Measurements from ENCODE around the gene FKBP1B.
"Not testable (repeated sequence)": the region's sequence is repeated elsewhere in the genome, so short reads cannot be mapped to it uniquely, and the experiment has no call there.

FKBP1B gene

DNA sequence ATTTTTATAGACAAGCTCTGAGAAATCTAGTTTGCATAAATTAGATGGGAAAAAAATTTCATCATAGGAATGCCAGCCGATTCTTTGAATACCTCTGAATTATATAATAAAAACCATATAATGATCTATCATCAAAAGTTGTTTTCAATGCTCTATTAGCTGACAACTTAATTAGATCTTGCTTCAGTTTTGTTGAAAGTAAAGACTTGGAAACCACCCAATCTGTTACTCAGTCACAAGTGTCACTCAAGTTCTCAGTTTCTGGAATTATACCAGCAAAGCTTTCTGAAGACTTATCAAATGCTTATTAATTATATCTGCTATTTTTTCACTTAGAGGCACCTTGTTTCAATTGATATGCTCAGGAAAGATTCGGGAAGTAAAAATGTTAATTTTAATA lies 52.5 kb downstream of the FKBP1B start:
- no peak for TF ChIP-seq POLR2AphosphoS5 (IDR thresholded peaks at IDR 0.05; ENCODE audit: borderline replicate concordance, low read depth, low read length)
- DNase-seq (ENCODE audit: low read depth, low spot score) = no peak
- Histone ChIP-seq H3K36me3 (ENCODE audit: insufficient read depth, low read length) (no peaks in the 10 kb centered on the region), H3K4me3 (no peak overlapping the region), H3K27ac (no peak overlapping the region), H3K9ac (ENCODE audit: insufficient read length) (no peak overlapping the region), H3K9me3 (ENCODE audit: low read depth, low read length) (no peaks in the 10 kb centered on the region)

DNA sequence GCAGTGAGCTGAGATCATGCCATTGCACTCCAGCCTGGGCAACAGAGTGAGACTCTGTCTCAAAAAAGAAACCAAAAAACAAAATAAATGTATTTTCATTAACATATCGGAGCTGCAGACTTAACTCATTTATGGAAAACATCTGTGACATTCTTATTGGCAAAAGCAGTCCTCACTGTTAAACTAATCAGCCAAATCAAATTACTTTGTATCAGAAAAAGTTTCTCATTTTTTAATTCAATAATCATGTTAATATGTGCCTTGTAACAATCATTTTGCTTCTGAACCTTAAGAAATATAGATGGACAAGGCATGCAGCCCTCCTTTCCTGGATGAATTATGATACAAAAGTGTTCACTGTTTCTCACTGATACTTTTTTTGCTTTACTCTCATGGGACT lies 53.1 kb downstream of the FKBP1B start:
- TF ChIP-seq EZH2 (IDR thresholded peaks at IDR 0.05) (no peak), POLR2AphosphoS5 (IDR thresholded peaks at IDR 0.05; ENCODE audit: borderline replicate concordance, low read depth, low read length) (no peak), FOXP2 (optimal IDR thresholded peaks at IDR 0.05; ENCODE audit: control extremely low read depth, extremely low read length, insufficient read depth) (no peak)
- no peak overlapping the region for H3K4me3 ChIP-seq
- no peak for DNase-seq (ENCODE audit: low read depth, low spot score)

DNA sequence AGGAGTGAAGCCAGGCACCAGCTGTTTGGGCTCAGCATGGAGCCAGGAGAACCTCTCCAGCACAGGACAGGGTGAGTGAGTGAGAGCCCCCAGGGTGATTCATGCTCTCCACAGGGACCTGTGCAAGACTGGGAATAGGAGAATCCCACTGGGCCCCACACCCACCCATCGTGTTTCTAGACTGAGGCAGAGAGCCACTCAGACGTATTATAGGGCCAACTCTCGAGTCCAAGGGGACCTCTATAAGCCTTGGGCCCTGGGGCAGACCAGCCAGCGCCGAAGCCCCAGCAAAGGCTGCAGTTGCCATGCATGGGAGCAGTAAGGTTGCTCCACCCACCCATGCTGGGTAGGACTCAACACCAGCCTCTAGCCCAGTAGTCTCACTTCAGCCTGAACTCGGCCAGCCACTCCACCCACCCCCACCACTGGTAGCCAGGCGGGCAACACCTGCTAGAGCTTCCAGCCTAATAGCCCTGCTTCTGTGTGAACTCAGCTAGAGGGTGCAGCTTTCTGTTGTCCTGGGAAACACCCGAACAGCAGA lies 54.6 kb downstream of the FKBP1B start:
- Histone ChIP-seq H3K36me3 (ENCODE audit: insufficient read depth, low read length) (no peaks in the 10 kb centered on the region), H3K9ac (ENCODE audit: insufficient read length) (no peak overlapping the region), H3K9me3 (ENCODE audit: low read depth, low read length) (no peaks in the 10 kb centered on the region), H3K4me3 (no peak overlapping the region), H3K27ac (no peak overlapping the region)
- TF ChIP-seq FOXP2 (optimal IDR thresholded peaks at IDR 0.05; ENCODE audit: control extremely low read depth, extremely low read length, insufficient read depth) = no peak
- no peak for TF ChIP-seq POLR2AphosphoS5 (IDR thresholded peaks at IDR 0.05; ENCODE audit: borderline replicate concordance, low read depth, low read length)
- no peak for TF ChIP-seq EZH2 (IDR thresholded peaks at IDR 0.05)
- no peak for DNase-seq (ENCODE audit: low read depth, low spot score)

More for the DNA sequence above, 53.1 kb downstream of the FKBP1B start:
- Histone ChIP-seq H3K36me3 (ENCODE audit: insufficient read depth, low read length) (no peaks in the 10 kb centered on the region), H3K27ac (no peak overlapping the region), H3K9me3 (ENCODE audit: low read depth, low read length) (no peaks in the 10 kb centered on the region), H3K9ac (ENCODE audit: insufficient read length) (no peak overlapping the region)

DNA sequence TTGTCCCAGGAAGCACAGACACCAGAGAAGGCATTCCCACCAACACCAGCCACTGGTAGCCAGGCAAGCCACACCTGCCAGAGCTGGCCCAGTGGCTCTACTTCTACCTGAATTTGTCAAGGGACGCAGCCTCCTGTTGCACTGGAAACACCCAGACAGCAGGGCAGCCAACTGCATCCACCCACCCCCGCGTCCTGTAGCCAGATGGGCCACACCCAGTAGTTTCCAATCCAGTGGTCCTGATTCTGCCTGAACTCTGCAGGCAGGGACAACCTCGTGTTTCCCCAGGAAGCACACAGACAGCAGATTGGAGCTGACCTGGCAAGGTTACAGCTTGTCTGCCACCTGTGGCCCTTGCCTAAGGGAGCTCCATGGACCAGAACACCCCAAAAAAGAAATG lies 55.4 kb downstream of the FKBP1B start:
- H3K4me3 ChIP-seq = no peak overlapping the region
- no peaks in the 10 kb centered on the region for H3K9me3 ChIP-seq (ENCODE audit: low read depth, low read length)
- no peak for DNase-seq (ENCODE audit: low read depth, low spot score)
- no peak overlapping the region for H3K27ac ChIP-seq
- TF ChIP-seq FOXP2 (optimal IDR thresholded peaks at IDR 0.05; ENCODE audit: control extremely low read depth, extremely low read length, insufficient read depth) (no peak), EZH2 (IDR thresholded peaks at IDR 0.05) (no peak), POLR2AphosphoS5 (IDR thresholded peaks at IDR 0.05; ENCODE audit: borderline replicate concordance, low read depth, low read length) (no peak)
- no peak overlapping the region for H3K9ac ChIP-seq (ENCODE audit: insufficient read length)
- no peaks in the 10 kb centered on the region for H3K36me3 ChIP-seq (ENCODE audit: insufficient read depth, low read length)

DNA sequence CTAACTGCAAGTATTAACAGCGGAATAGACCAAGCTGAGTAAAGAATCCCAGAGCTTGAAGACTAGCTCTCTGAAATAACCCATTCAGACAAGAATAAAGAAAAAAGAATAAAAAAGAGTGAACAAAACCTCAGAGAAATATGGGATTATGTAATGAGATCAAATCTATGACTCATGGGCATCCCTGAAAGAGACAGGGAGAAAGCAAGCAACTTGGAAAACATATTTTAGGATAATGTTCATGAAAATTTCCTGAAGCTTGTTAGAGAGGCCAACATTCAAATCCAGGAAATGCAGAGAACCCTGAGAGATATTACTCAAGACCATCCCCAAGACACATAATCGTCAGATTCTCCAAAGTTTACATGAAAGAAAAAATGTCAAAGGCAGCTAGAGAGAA lies 56.3 kb downstream of the FKBP1B start:
- no peak overlapping the region for H3K4me3 ChIP-seq
- no peak for DNase-seq (ENCODE audit: low read depth, low spot score)
- H3K27ac ChIP-seq = no peak overlapping the region
- no peaks in the 10 kb centered on the region for H3K36me3 ChIP-seq (ENCODE audit: insufficient read depth, low read length)
- no peaks in the 10 kb centered on the region for H3K9me3 ChIP-seq (ENCODE audit: low read depth, low read length)
- H3K9ac ChIP-seq (ENCODE audit: insufficient read length) = no peak overlapping the region
- TF ChIP-seq EZH2 (IDR thresholded peaks at IDR 0.05) (no peak), POLR2AphosphoS5 (IDR thresholded peaks at IDR 0.05; ENCODE audit: borderline replicate concordance, low read depth, low read length) (no peak), FOXP2 (optimal IDR thresholded peaks at IDR 0.05; ENCODE audit: control extremely low read depth, extremely low read length, insufficient read depth) (no peak)

DNA sequence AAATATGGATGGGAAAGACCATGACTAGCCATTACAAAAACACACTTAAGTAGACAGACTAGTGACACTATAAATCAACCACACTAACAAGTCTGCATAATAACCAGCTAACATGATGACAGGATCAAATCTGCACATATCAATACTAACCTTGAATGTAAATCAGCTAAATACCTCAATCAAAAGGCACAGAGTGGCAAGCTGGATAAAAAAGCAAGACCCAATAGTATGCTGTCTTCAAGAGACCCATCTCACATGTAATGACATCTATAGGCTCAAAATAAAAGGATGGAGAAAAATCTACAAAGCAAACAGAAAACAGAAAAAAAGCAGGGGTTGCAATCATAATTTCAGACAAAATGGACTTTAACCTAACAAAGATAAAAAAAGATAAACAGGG lies 57.2 kb downstream of the FKBP1B start:
- Histone ChIP-seq H3K36me3 (ENCODE audit: insufficient read depth, low read length) (no peaks in the 10 kb centered on the region), H3K4me3 (no peak overlapping the region), H3K9me3 (ENCODE audit: low read depth, low read length) (no peaks in the 10 kb centered on the region), H3K27ac (no peak overlapping the region), H3K9ac (ENCODE audit: insufficient read length) (no peak overlapping the region)
- TF ChIP-seq POLR2AphosphoS5 (IDR thresholded peaks at IDR 0.05; ENCODE audit: borderline replicate concordance, low read depth, low read length) (no peak), FOXP2 (optimal IDR thresholded peaks at IDR 0.05; ENCODE audit: control extremely low read depth, extremely low read length, insufficient read depth) (no peak), EZH2 (IDR thresholded peaks at IDR 0.05) (no peak)
- DNase-seq (ENCODE audit: low read depth, low spot score) = no peak

DNA sequence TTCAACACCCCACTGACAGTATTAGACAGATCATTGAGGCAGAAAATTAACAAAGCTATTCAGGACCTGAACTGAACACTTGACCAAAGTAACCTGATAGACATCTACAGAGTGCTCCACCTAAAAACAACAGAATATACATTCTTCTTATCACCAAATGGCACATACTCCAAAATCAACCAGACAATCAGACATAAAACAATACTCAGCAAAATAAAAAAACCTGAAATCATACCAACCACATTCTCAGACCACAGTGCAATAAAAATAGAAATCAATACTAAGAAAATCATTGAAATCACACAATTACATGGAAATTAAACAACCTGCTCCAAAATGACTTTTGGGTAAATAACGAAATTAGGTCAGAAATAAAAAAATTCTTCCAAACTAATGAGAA lies 57.8 kb downstream of the FKBP1B start:
- TF ChIP-seq EZH2 (IDR thresholded peaks at IDR 0.05) (no peak), FOXP2 (optimal IDR thresholded peaks at IDR 0.05; ENCODE audit: control extremely low read depth, extremely low read length, insufficient read depth) (no peak), POLR2AphosphoS5 (IDR thresholded peaks at IDR 0.05; ENCODE audit: borderline replicate concordance, low read depth, low read length) (no peak)
- Histone ChIP-seq H3K4me3 (no peak overlapping the region), H3K9me3 (ENCODE audit: low read depth, low read length) (no peaks in the 10 kb centered on the region), H3K27ac (no peak overlapping the region), H3K9ac (ENCODE audit: insufficient read length) (no peak overlapping the region), H3K36me3 (ENCODE audit: insufficient read depth, low read length) (no peaks in the 10 kb centered on the region)
- DNase-seq (ENCODE audit: low read depth, low spot score) = no peak

DNA sequence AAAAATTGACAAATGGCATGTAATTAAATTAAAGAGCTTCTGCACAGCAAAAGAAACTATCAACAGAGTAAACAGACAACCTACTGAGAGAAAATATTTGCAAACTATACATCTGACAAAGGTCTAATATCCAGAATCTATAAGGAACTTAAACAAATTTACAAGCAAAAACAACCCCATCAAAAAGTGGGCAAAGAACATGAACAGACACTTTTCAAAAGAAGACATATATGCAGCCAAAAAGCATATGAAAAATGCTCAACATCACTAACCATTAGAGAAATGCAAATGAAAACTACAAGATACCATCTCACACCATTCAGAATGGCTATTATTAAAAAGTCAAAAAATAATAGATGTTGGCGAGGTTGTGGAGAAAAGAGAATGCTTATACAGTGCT lies 59.9 kb downstream of the FKBP1B start:
- H3K9me3 ChIP-seq (ENCODE audit: low read depth, low read length) = not testable (repeated sequence)

DNA sequence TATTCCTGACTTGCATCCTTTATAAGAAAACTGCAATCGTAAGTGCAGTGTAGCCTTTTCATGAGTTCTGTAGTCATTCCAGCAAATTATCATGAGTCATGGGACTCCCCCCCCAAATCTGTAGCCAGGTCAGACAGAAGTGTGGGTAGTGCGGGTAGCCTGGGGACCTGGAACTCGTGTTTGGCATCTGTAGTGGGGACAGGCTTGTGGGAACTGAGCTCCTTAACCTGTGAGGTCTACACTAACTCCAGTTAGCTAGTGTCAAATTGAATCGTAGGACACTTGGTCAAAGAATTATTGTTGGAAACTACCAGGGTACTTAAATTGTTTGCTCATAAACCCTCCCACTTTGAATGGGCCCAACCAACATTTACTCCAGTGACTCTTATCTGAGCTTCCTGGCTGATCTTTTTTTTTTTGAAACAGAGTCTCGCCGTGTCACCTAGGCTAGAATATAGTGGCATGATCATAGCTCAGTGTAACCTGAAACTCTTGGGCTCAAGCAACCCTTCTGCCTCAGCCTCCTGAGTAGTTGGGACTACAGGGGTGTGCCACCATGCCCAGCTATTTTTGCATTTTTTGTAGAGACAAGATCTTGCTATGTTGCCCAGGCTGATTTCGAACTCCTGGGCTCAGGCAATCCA lies 61.2 kb downstream of the FKBP1B start:
- no peak for DNase-seq (ENCODE audit: low read depth, low spot score)
- Histone ChIP-seq H3K9me3 (ENCODE audit: low read depth, low read length) (no peaks in the 10 kb centered on the region), H3K9ac (ENCODE audit: insufficient read length) (no peak overlapping the region), H3K4me3 (no peak overlapping the region), H3K27ac (no peak overlapping the region), H3K36me3 (ENCODE audit: insufficient read depth, low read length) (no peaks in the 10 kb centered on the region)
- TF ChIP-seq POLR2AphosphoS5 (IDR thresholded peaks at IDR 0.05; ENCODE audit: borderline replicate concordance, low read depth, low read length) (no peak), EZH2 (IDR thresholded peaks at IDR 0.05) (no peak), FOXP2 (optimal IDR thresholded peaks at IDR 0.05; ENCODE audit: control extremely low read depth, extremely low read length, insufficient read depth) (no peak)

More for the DNA sequence above, 59.9 kb downstream of the FKBP1B start:
- H3K27ac ChIP-seq; H3K36me3 ChIP-seq (ENCODE audit: insufficient read depth, low read length); H3K9ac ChIP-seq (ENCODE audit: insufficient read length); DNase-seq (ENCODE audit: low read depth, low spot score); H3K4me3 ChIP-seq: not testable (repeated sequence)
